HEK293 (cell line): ENCODE measurements around the gene NUP50.

ENCODE experiments used
- CTCF ChIP-seq: fragments of 450-650 bp; formaldehyde crosslinking; IDR thresholded peaks from 2 replicates; pipeline ENCODE4 v1.5.1; 2016; ENCODE audit warnings: missing biosample characterization, missing genetic modification characterization
- PBX3 ChIP-seq: sonication (generic); formaldehyde crosslinking; IDR thresholded peaks from 2 replicates; pipeline ENCODE4 v1.8.1; 2022; ENCODE audit warnings: mild to moderate bottlenecking, moderate library complexity, missing genetic modification reagents
- YY1 ChIP-seq: fragments of 450-650 bp; formaldehyde crosslinking; IDR thresholded peaks from 2 replicates; pipeline ENCODE4 v1.5.1; 2018; ENCODE audit warnings: missing biosample characterization, missing genetic modification characterization
- ZBTB17 ChIP-seq: fragments of 450-650 bp; formaldehyde crosslinking; IDR thresholded peaks from 2 replicates; pipeline ENCODE4 v1.5.1; 2016; ENCODE audit warnings: missing biosample characterization, missing genetic modification characterization
- ZFHX2 ChIP-seq: fragments of 450-650 bp; formaldehyde crosslinking; conservative IDR thresholded peaks from 2 replicates; pipeline ENCODE4 v1.5.1; 2016; ENCODE audit warnings: missing biosample characterization, missing genetic modification characterization
- ZNF221 ChIP-seq: fragments of 450-650 bp; formaldehyde crosslinking; IDR thresholded peaks from 2 replicates; pipeline ENCODE4 v1.5.1; 2017; ENCODE audit warnings: missing biosample characterization, missing genetic modification characterization, borderline replicate concordance
- ZNF747 ChIP-seq: fragments of 450-650 bp; formaldehyde crosslinking; IDR thresholded peaks from 2 replicates; pipeline ENCODE4 v1.5.1; 2016; ENCODE audit warnings: missing biosample characterization, missing genetic modification characterization
- TF ChIP-seq, protein P1 (sequence below): fragments of 450-650 bp; formaldehyde crosslinking; IDR thresholded peaks from 2 replicates; pipeline ENCODE4 v1.5.1; 2016; ENCODE audit warnings: missing biosample characterization, missing genetic modification characterization

DNA sequence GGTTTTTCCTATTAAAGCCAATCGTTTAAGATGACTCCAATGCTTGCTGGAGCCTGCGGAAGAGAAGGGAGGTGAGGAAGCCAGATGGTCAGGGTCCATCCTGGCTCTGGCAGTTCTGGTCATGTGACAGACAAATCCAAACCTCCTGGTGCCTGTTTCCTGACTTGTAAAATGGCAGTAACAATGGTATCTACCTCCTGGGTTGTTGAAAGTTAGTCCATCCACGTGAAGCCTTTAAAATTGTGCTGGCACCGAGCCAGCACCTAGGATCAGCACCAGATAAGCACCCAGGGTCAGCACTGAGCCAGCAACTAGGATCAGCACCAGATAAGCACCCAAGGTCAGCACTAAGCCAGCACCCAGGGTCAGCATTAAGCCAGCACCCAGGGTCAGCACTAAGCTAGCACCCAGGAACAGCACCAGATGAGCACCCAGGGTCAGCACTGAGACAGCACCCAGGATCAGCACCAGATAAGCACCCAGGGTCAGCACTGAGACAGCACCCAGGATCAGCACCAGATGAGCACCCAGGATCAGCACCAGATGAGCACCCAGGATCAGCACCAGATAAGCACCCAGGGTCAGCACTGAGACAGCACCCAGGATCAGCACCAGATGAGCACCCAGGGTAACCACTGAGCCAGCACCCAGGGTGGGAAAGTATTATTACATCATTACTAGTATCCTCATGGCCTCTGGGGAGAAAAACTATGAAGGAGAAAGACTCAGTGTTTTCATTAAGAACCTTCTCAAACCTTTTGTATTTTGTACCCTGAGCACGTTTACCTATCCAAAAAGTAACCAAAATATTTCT is 59.8 kb downstream of the NUP50 start:
- TF ChIP-seq CTCF (no peak), PBX3 (no peak), ZNF747 (tag by site-specific recombination) (no peak), ZBTB17 (peak; percentile 31; the same call in 1 of the 2 replicates), YY1 (tag by site-specific recombination) (no peak), ZNF221 (no peak), ZFHX2 (tag by site-specific recombination) (no peak)
- TF ChIP-seq, protein P1, sequence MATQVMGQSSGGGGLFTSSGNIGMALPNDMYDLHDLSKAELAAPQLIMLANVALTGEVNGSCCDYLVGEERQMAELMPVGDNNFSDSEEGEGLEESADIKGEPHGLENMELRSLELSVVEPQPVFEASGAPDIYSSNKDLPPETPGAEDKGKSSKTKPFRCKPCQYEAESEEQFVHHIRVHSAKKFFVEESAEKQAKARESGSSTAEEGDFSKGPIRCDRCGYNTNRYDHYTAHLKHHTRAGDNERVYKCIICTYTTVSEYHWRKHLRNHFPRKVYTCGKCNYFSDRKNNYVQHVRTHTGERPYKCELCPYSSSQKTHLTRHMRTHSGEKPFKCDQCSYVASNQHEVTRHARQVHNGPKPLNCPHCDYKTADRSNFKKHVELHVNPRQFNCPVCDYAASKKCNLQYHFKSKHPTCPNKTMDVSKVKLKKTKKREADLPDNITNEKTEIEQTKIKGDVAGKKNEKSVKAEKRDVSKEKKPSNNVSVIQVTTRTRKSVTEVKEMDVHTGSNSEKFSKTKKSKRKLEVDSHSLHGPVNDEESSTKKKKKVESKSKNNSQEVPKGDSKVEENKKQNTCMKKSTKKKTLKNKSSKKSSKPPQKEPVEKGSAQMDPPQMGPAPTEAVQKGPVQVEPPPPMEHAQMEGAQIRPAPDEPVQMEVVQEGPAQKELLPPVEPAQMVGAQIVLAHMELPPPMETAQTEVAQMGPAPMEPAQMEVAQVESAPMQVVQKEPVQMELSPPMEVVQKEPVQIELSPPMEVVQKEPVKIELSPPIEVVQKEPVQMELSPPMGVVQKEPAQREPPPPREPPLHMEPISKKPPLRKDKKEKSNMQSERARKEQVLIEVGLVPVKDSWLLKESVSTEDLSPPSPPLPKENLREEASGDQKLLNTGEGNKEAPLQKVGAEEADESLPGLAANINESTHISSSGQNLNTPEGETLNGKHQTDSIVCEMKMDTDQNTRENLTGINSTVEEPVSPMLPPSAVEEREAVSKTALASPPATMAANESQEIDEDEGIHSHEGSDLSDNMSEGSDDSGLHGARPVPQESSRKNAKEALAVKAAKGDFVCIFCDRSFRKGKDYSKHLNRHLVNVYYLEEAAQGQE (tag by site-specific recombination): 0 out of 2 replicates have a peak, but pooled peaks have one; percentile 30
